K562 (cell line): ENCODE data around the gene PDLIM4. TPM values are rescaled to one million over a fixed set of nuclear protein-coding genes. Genes with fewer than 3 reads are reported as not detected.

Experiments
- AFF1 ChIP-seq, 2 experiments: fragments of 450-650 bp; IDR thresholded peaks; 2 replicates each; pipeline ENCODE4 v1.6.1; 2018; ENCODE audit warnings: mild to moderate bottlenecking in 2 of 2, low read depth in 1 of 2; ENCODE audit not compliant: partially characterized antibody in 2 of 2
- EWSR1 ChIP-seq: fragments of 450-650 bp; IDR thresholded peaks from 2 replicates; pipeline ENCODE4 v1.6.1; 2018; ENCODE audit warnings: borderline replicate concordance, mild to moderate bottlenecking, low read depth, moderate library complexity; ENCODE audit not compliant: partially characterized antibody
- FOXA3 ChIP-seq, 2 experiments: fragments of 450-650 bp in 1 of 2; sonication (generic) in 1 of 2; formaldehyde crosslinking; IDR thresholded peaks in 1 of 2; conservative IDR thresholded peaks in 1 of 2; 2 replicates each; pipeline versions ENCODE4 v1.4.0 to v1.8.0; 2020 to 2022; ENCODE audit warnings: mild to moderate bottlenecking in 2 of 2, missing genetic modification reagents in 1 of 2
- L3MBTL2 ChIP-seq: fragments of 450-650 bp; IDR thresholded peaks from 2 replicates; pipeline ENCODE4 v1.6.1; 2016; ENCODE audit warnings: mild to moderate bottlenecking, moderate library complexity
- MAZ ChIP-seq, 2 experiments: fragments of 450-650 bp in 1 of 2; sonication (generic) in 1 of 2; formaldehyde crosslinking; IDR thresholded peaks in 1 of 2; conservative IDR thresholded peaks in 1 of 2; 2 replicates each; pipeline versions ENCODE4 v1.4.0 to v1.5.0; 2020; ENCODE audit warnings: mild to moderate bottlenecking in 1 of 2, missing genetic modification reagents in 1 of 2
- NCOR1 ChIP-seq: fragments of 450-650 bp; IDR thresholded peaks from 2 replicates; pipeline ENCODE4 v1.6.1; 2016; ENCODE audit warnings: mild to moderate bottlenecking, moderate library complexity
- TAF9B ChIP-seq: fragments of 450-650 bp; IDR thresholded peaks from 2 replicates; pipeline ENCODE4 v1.6.1; 2018; ENCODE audit warnings: mild to moderate bottlenecking; ENCODE audit not compliant: partially characterized antibody
- TEAD4 ChIP-seq, 2 experiments: sonication (generic) in 1 of 2; formaldehyde crosslinking in 1 of 2; IDR thresholded peaks; 2 replicates each; pipeline versions ENCODE4 v1.6.1 to v1.8.0; 2012 to 2022; ENCODE audit warnings: borderline replicate concordance in 1 of 2, inconsistent platforms in 1 of 2, low read length in 1 of 2, mild to moderate bottlenecking in 1 of 2, missing genetic modification reagents in 1 of 2
- ZBTB1 ChIP-seq: sonication (generic); formaldehyde crosslinking; IDR thresholded peaks from 2 replicates; pipeline ENCODE4 v1.8.1; 2023; ENCODE audit warnings: missing genetic modification reagents, low read depth, mild to moderate bottlenecking, borderline replicate concordance
- ZBTB33 ChIP-seq: sonication (generic); formaldehyde crosslinking; IDR thresholded peaks from 2 replicates; pipeline ENCODE4 v1.8.1; 2023; ENCODE audit warnings: mild to moderate bottlenecking, missing genetic modification reagents
- ZNF76 ChIP-seq: fragments of 250-450 bp; sonication (Bioruptor Pico); IDR thresholded peaks from 2 replicates; pipeline ENCODE4 v1.4.0; 2020; ENCODE audit warnings: mild to moderate bottlenecking, moderate library complexity, borderline replicate concordance
- polyA plus RNA-seq, 8 experiments: library from polyadenylated mRNA; depleted of rRNA in 4 of 8; stranded (reverse) in 5 of 8; unstranded in 3 of 8; fragments of >200 nt; fragmentation: Nextera tagmentation in 2 of 8; fragmentation: Illumina TruSeq in 1 of 8; extraction: Ambion mirVana in 2 of 8; extraction: Trizol in 1 of 8; gene quantifications; 2 replicates each; pipeline versions ENCODE4 v1.2.1 to v1.2.3, GENCODE V29; 2011 to 2014; ENCODE audit warnings: inconsistent platforms in 1 of 8, missing spikeins in 1 of 8
- total RNA-seq, 7 experiments: library from RNA; depleted of rRNA in 6 of 7; stranded (reverse); fragments of >200 nt in 6 of 7; fragmentation: Illumina TruSeq in 2 of 7; extraction: Trizol in 2 of 7; gene quantifications; 2 replicates each; pipeline versions ENCODE4 v1.2.1 to v1.2.3, GENCODE V29; 2011 to 2021; ENCODE audit warnings: low replicate concordance in 1 of 7
- TF ChIP-seq, protein P1 (sequence below): sonication (generic); formaldehyde crosslinking; IDR thresholded peaks from 2 replicates; pipeline ENCODE4 v1.8.0; 2022; ENCODE audit warnings: missing genetic modification reagents, mild to moderate bottlenecking, borderline replicate concordance

Gene PDLIM4
- total and polyA plus RNA-seq, 9 of the 15 experiments (the other 6 are each of a cell fraction or from before 2014, with no cell fraction given), result 0.28 to 32.8 (median 13.1) TPM

- peak in 1 of 2 experiments; percentile 61; a peak in 2 of 4 replicates for TF ChIP-seq MAZ (CRISPR knock-in tag; conservative IDR thresholded peaks at IDR 0.05 in 1 of 2, IDR thresholded peaks at IDR 0.05 in 1 of 2)
- no peak for TF ChIP-seq TAF9B
- peak; percentile 90 for TF ChIP-seq L3MBTL2
- no peak; the same call in 1 of the 2 replicates for TF ChIP-seq TEAD4 (IDR thresholded peaks at IDR 0.05; ENCODE audit: low read length)
- peak; percentile 73; the same call in 1 of the 2 replicates for TF ChIP-seq TEAD4 (CRISPR knock-in tag; IDR thresholded peaks at IDR 0.05; ENCODE audit: borderline replicate concordance)
- peak; percentile 22 for TF ChIP-seq ZBTB1 (CRISPR knock-in tag)
- no peak for TF ChIP-seq EWSR1
- TF ChIP-seq ZNF76 (CRISPR knock-in tag), result no peak
- TF ChIP-seq AFF1 (IDR thresholded peaks at IDR 0.05; ENCODE audit: low read depth in 1 of 2, partially characterized antibody in 2 of 2), result no peak
- TF ChIP-seq, protein P1, sequence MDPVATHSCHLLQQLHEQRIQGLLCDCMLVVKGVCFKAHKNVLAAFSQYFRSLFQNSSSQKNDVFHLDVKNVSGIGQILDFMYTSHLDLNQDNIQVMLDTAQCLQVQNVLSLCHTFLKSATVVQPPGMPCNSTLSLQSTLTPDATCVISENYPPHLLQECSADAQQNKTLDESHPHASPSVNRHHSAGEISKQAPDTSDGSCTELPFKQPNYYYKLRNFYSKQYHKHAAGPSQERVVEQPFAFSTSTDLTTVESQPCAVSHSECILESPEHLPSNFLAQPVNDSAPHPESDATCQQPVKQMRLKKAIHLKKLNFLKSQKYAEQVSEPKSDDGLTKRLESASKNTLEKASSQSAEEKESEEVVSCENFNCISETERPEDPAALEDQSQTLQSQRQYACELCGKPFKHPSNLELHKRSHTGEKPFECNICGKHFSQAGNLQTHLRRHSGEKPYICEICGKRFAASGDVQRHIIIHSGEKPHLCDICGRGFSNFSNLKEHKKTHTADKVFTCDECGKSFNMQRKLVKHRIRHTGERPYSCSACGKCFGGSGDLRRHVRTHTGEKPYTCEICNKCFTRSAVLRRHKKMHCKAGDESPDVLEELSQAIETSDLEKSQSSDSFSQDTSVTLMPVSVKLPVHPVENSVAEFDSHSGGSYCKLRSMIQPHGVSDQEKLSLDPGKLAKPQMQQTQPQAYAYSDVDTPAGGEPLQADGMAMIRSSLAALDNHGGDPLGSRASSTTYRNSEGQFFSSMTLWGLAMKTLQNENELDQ (CRISPR knock-in tag), result peak; percentile 68; the same call in 1 of the 2 replicates
- TF ChIP-seq FOXA3 (CRISPR knock-in tag; conservative IDR thresholded peaks at IDR 0.05 in 1 of 2, IDR thresholded peaks at IDR 0.05 in 1 of 2), result no peak; a peak in 1 of 4 replicates
- TF ChIP-seq ZBTB33 (CRISPR knock-in tag), result 0 out of 2 replicates have a peak, but pooled peaks have one; percentile 38
- TF ChIP-seq NCOR1, result peak; percentile 30
Observed at GRCh38 chr5:132293992-132294727, 36.7 kb downstream of the PDLIM4 start, which contains the start of gene SLC22A4 (continued).
